PC-9 (cell line): ENCODE results near the gene ADARB2.

Experiments
- CTCF ChIP-seq: fragments of 200-600 bp; sonication (generic); conservative IDR thresholded peaks from 2 replicates; pipeline ENCODE4 v1.6.1; 2017; ENCODE audit warnings: mixed run types, antibody characterized with exemption, mild to moderate bottlenecking, moderate library complexity
- EZH2 ChIP-seq: fragments of 200-600 bp; sonication (generic); IDR thresholded peaks from 2 replicates; pipeline ENCODE4 v1.8.0; 2017; ENCODE audit warnings: antibody characterized with exemption, low read depth

- TF ChIP-seq CTCF = no peak
- TF ChIP-seq EZH2 = no peak
Observed at GRCh38 chr10:1598393-1599153, 138.8 kb downstream of the ADARB2 start.
